ENCODE data around the gene PRPF19. TPM values are rescaled to one million over a fixed set of nuclear protein-coding genes. Genes with fewer than 3 reads are reported as not detected.

Gene PRPF19
- total RNA-seq, 2 experiments from 2014 or later, result 120 to 153 TPM

GRCh38 chr11:60851327-60852104, 54.9 kb downstream of the PRPF19 start:
- POLR2A ChIA-PET, result no interaction called here
- Histone ChIP-seq H3K79me2 (ENCODE audit: insufficient read depth, low read depth, low read length) (peaks cover 7% of the 10 kb centered on the region; the same call in 1 of the 2 replicates), H3K9me3 (ENCODE audit: low read length) (no peaks in the 10 kb centered on the region), H3K4me1 (ENCODE audit: insufficient read depth, low read length, poor library complexity, severe bottlenecking) (no peaks in the 10 kb centered on the region), H3K27ac (ENCODE audit: low read depth, low read length, poor library complexity, severe bottlenecking) (no peak overlapping the region), H3K4me2 (ENCODE audit: low read length) (no peak overlapping the region), H2AFZ (ENCODE audit: low read length) (no peak overlapping the region), H3K4me3 (ENCODE audit: low read depth, low read length, poor library complexity, severe bottlenecking) (no peak overlapping the region), H3K36me3 (ENCODE audit: insufficient read depth, low read length) (peaks cover 63% of the 10 kb centered on the region), H4K20me1 (ENCODE audit: insufficient read depth, low read length) (no peaks in the 10 kb centered on the region; the same call in 1 of the 2 replicates), H3K9me2 (ENCODE audit: insufficient read depth, low read length) (no peaks in the 10 kb centered on the region)
- no TSS peak for BruUV-seq (replicated peaks)
- CTCF ChIA-PET (ENCODE audit: unreplicated experiment), result no interaction called here
- no peak for DNase-seq (ENCODE audit: low spot score)
- TF ChIP-seq, protein P1, sequence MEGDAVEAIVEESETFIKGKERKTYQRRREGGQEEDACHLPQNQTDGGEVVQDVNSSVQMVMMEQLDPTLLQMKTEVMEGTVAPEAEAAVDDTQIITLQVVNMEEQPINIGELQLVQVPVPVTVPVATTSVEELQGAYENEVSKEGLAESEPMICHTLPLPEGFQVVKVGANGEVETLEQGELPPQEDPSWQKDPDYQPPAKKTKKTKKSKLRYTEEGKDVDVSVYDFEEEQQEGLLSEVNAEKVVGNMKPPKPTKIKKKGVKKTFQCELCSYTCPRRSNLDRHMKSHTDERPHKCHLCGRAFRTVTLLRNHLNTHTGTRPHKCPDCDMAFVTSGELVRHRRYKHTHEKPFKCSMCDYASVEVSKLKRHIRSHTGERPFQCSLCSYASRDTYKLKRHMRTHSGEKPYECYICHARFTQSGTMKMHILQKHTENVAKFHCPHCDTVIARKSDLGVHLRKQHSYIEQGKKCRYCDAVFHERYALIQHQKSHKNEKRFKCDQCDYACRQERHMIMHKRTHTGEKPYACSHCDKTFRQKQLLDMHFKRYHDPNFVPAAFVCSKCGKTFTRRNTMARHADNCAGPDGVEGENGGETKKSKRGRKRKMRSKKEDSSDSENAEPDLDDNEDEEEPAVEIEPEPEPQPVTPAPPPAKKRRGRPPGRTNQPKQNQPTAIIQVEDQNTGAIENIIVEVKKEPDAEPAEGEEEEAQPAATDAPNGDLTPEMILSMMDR (conservative IDR thresholded peaks at IDR 0.05; ENCODE audit: low read length), result no peak
- TF ChIP-seq EZH2phosphoT487 (IDR thresholded peaks at IDR 0.05; ENCODE audit: borderline replicate concordance, low read depth, low read length), result no peak
- intact Hi-C loops (cut with micrococcal nuclease; ENCODE audit: unreplicated experiment), result no loop called here

GRCh38 chr11:60849641-60850520, 56.5 kb downstream of the PRPF19 start:
- Histone ChIP-seq H3K4me2 (ENCODE audit: low read length) (no peak overlapping the region), H3K36me3 (ENCODE audit: insufficient read depth, low read length) (peaks cover 79% of the 10 kb centered on the region), H3K9me3 (ENCODE audit: low read length) (no peaks in the 10 kb centered on the region), H3K79me2 (ENCODE audit: insufficient read depth, low read depth, low read length) (peaks cover 24% of the 10 kb centered on the region), H3K4me3 (ENCODE audit: low read depth, low read length, poor library complexity, severe bottlenecking) (no peak overlapping the region), H3K9me2 (ENCODE audit: insufficient read depth, low read length) (no peaks in the 10 kb centered on the region), H4K20me1 (ENCODE audit: insufficient read depth, low read length) (peaks cover 4% of the 10 kb centered on the region), H3K27ac (ENCODE audit: low read depth, low read length, poor library complexity, severe bottlenecking) (no peak overlapping the region), H3K4me1 (ENCODE audit: insufficient read depth, low read length, poor library complexity, severe bottlenecking) (peaks cover 8% of the 10 kb centered on the region), H2AFZ (ENCODE audit: low read length) (no peak overlapping the region)
- ChIA-PET POLR2A (interaction anchor here (0.6 to 0.7 kb wide), 2 partner anchors 10 to 149 kb away, joined by 3 to 4 read pairs; no protein-coding TSS in a partner anchor), CTCF (ENCODE audit: unreplicated experiment) (no interaction called here)
- intact Hi-C loops (cut with micrococcal nuclease; ENCODE audit: unreplicated experiment), result no loop called here
- no peak for DNase-seq (ENCODE audit: low spot score)
- TF ChIP-seq EZH2phosphoT487 (IDR thresholded peaks at IDR 0.05; ENCODE audit: borderline replicate concordance, low read depth, low read length), result no peak
- TF ChIP-seq, protein P1 (conservative IDR thresholded peaks at IDR 0.05; ENCODE audit: low read length), result no peak
- no TSS peak for BruUV-seq (replicated peaks)

All from OCI-LY7 (cell line).